Endothelial cell of umbilical vein (primary cell): ENCODE results near the gene CDH23. TPM values are rescaled to one million over a fixed set of nuclear protein-coding genes. Genes with fewer than 3 reads are reported as not detected.

ENCODE experiments used
- BruUV-seq: library from RNA; stranded (reverse); fragments of 400-500 nt; replicated peaks from 2 replicates; lab custom pipeline; 2021; lab: Mats Ljungman, UMichigan
- CTCF ChIA-PET: fragments of 300-600, 350-600 bp; sonication (Branson Sonifier 250); formaldehyde crosslinking; loops from one replicate; lab custom pipeline; 2021; ENCODE audit warnings: antibody characterized with exemption, inconsistent platforms; lab: Charles Lee
- POLR2A ChIA-PET: fragments of 300-600, 350-600 bp; sonication (Branson Sonifier 250); formaldehyde crosslinking; loops from one replicate; lab custom pipeline; 2021; ENCODE audit warnings: antibody characterized with exemption, inconsistent platforms; lab: Charles Lee
- DNase-seq: peaks from one replicate; pipeline ENCODE4 v3.0.0-alpha.2; 2011; ENCODE audit warnings: low read depth, low spot score
- FAIRE-seq: peaks from 2 replicates; lab custom pipeline; 2011; peaks lifted over from hg19 to GRCh38; lab: Jason Lieb, UNC
- H2AFZ ChIP-seq: 2 replicates; pipeline ENCODE4 v1.6.0; 2012; ENCODE audit warnings: low read depth, low read length, control low read depth, inconsistent platforms
- H3K27ac ChIP-seq: 2 replicates; pipeline ENCODE4 v1.5.1; 2011; ENCODE audit warnings: low read depth, mild to moderate bottlenecking, control low read depth, low read length, moderate library complexity; ENCODE audit not compliant: insufficient read depth
- H3K27me3 ChIP-seq, 2 experiments: 2 replicates each; pipeline versions ENCODE4 v1.6.0 to v1.6.1; 2011; ENCODE audit warnings: low read length in 2 of 2, mixed read lengths in 1 of 2; ENCODE audit not compliant: control insufficient read depth in 2 of 2, insufficient read depth in 2 of 2
- H3K36me3 ChIP-seq, 2 experiments: 2 replicates in 1 of 2; 3 replicates in 1 of 2; pipeline ENCODE4 v1.5.1; 2011; ENCODE audit warnings: low read length in 2 of 2, mild to moderate bottlenecking in 1 of 2, moderate library complexity in 1 of 2; ENCODE audit not compliant: control insufficient read depth in 2 of 2, insufficient read depth in 2 of 2; ENCODE audit errors: extremely low read depth in 1 of 2
- H3K4me1 ChIP-seq: 3 replicates; pipeline ENCODE4 v1.5.1; 2011; ENCODE audit warnings: mild to moderate bottlenecking, low read length; ENCODE audit not compliant: control insufficient read depth, insufficient read depth; ENCODE audit errors: extremely low read depth
- H3K4me2 ChIP-seq: 2 replicates; pipeline ENCODE4 v1.6.1; 2011; ENCODE audit warnings: low read length, control low read depth, mixed read lengths; ENCODE audit not compliant: insufficient read depth
- H3K4me3 ChIP-seq, 3 experiments: fragments of 200-600 bp in 1 of 3; sonication (generic), shearing (Covaris generic) in 1 of 3; replicated peaks in 1 of 3; 2 replicates each; pipeline ENCODE4 v1.5.1; 2011 to 2016; ENCODE audit warnings: control low read depth in 3 of 3, low read length in 3 of 3, mild to moderate bottlenecking in 2 of 3, inconsistent platforms in 1 of 3, low read depth in 1 of 3, moderate library complexity in 1 of 3; ENCODE audit not compliant: insufficient read depth in 1 of 3
- H3K79me2 ChIP-seq: 2 replicates; pipeline ENCODE4 v1.6.0; 2012; ENCODE audit warnings: low read length, inconsistent platforms; ENCODE audit not compliant: control insufficient read depth, insufficient read depth
- H3K9ac ChIP-seq: replicated peaks from 2 replicates; pipeline ENCODE3; 2011; ENCODE audit warnings: low read length, control low read depth; ENCODE audit not compliant: insufficient read depth; ENCODE audit errors: extremely low read depth
- H3K9me1 ChIP-seq: replicated peaks from 3 replicates; pipeline ENCODE4 v1.6.0; 2011; ENCODE audit warnings: mild to moderate bottlenecking, low read length; ENCODE audit not compliant: control insufficient read depth, insufficient read depth; ENCODE audit errors: extremely low read depth
- H3K9me3 ChIP-seq: replicated peaks from 2 replicates; pipeline ENCODE4 v1.5.1; 2012; ENCODE audit warnings: low read length, inconsistent platforms; ENCODE audit not compliant: control insufficient read depth, insufficient read depth
- H4K20me1 ChIP-seq: replicated peaks from 2 replicates; pipeline ENCODE3; 2011; ENCODE audit warnings: mild to moderate bottlenecking, low read length; ENCODE audit not compliant: control insufficient read depth, insufficient read depth; ENCODE audit errors: extremely low read depth
- CTCF ChIP-seq, 2 donors: IDR thresholded peaks; 1 replicate in 1 of 2; 2 replicates in 1 of 2; pipeline ENCODE4 v1.5.1; 2011; ENCODE audit warnings: low read length in 2 of 2, mild to moderate bottlenecking in 2 of 2, moderate library complexity in 2 of 2, control low read depth in 1 of 2, inconsistent platforms in 1 of 2, low read depth in 1 of 2; ENCODE audit not compliant: insufficient read depth in 1 of 2; ENCODE audit errors: extremely low read depth in 1 of 2
- EZH2 ChIP-seq: IDR thresholded peaks from 2 replicates; pipeline ENCODE4 v1.6.1; 2012; ENCODE audit warnings: borderline replicate concordance, low read depth, mild to moderate bottlenecking, moderate library complexity, low read length, inconsistent platforms; ENCODE audit not compliant: severe bottlenecking
- FOS ChIP-seq: IDR thresholded peaks from 2 replicates; pipeline ENCODE4 v1.6.1; 2011; ENCODE audit warnings: mild to moderate bottlenecking, low read length, moderate library complexity, borderline replicate concordance; ENCODE audit not compliant: insufficient read depth
- GATA2 ChIP-seq: IDR thresholded peaks from 2 replicates; pipeline ENCODE4 v1.7.0; 2011; ENCODE audit warnings: low read depth, mild to moderate bottlenecking, moderate library complexity, mixed read lengths, low read length; ENCODE audit not compliant: insufficient read length, insufficient read depth
- JUN ChIP-seq: IDR thresholded peaks from 2 replicates; pipeline ENCODE4 v1.6.1; 2011; ENCODE audit warnings: borderline replicate concordance, low read depth; ENCODE audit not compliant: insufficient read length, insufficient read depth
- MAX ChIP-seq: IDR thresholded peaks from 2 replicates; pipeline ENCODE4 v1.6.1; 2011; ENCODE audit not compliant: insufficient read depth, insufficient read length
- MYC ChIP-seq: IDR thresholded peaks from one replicate; pipeline ENCODE4 v1.6.1; 2011; ENCODE audit warnings: mild to moderate bottlenecking, low read depth, low read length
- POLR2A ChIP-seq: IDR thresholded peaks from 2 replicates; pipeline ENCODE4 v1.6.1; 2012; ENCODE audit warnings: low read depth, mild to moderate bottlenecking, control low read depth, low read length
- POLR2AphosphoS5 ChIP-seq: IDR thresholded peaks from 2 replicates; pipeline ENCODE4 v1.6.1; 2012; ENCODE audit warnings: low read depth, mild to moderate bottlenecking, control low read depth, low read length, moderate library complexity; ENCODE audit not compliant: insufficient read depth
- dilution Hi-C: fragments of 300-500 bp; cut with MboI; formaldehyde crosslinking; loops from one replicate; pipeline ENCODE4 v1.15.0; 2019; ENCODE audit warnings: low sequenced_read_pairs; ENCODE audit not compliant: extremely low pct_ligation_motif_present
- intact Hi-C: fragments of 100-400 bp; cut with micrococcal nuclease; formaldehyde crosslinking; loops from one replicate; pipeline ENCODE4 v1.10.0; 2022
- polyA plus RNA-seq, 4 experiments: library from polyadenylated mRNA; depleted of rRNA in 3 of 4; stranded (reverse) in 3 of 4; unstranded in 1 of 4; fragments of >200 nt; gene quantifications; 2 replicates each; pipeline versions ENCODE4 v1.2.1 to v1.2.3, GENCODE V29; 2011 to 2012; ENCODE audit warnings: missing spikeins in 1 of 4
- total RNA-seq: library from RNA; stranded (reverse); gene quantifications from 2 replicates; pipeline ENCODE4 v1.2.3, GENCODE V29; 2021

Gene CDH23
- total and polyA plus RNA-seq, 2 donors (not counting 3 experiments of a cell fraction or from before 2014, with no cell fraction given) = not detected

- ChIA-PET POLR2A (no interaction called here), CTCF (interaction anchor here (1.8 kb wide), 1 partner anchor 52 kb away, joined by 6 read pairs; the partner anchor contains the start of gene VSIR)
- FAIRE-seq (no peak), DNase-seq (no peak)
- TF ChIP-seq GATA2 (no peak), CTCF (IDR thresholded peaks at IDR 0.05; ENCODE audit: extremely low read depth in 1 of 2, insufficient read depth in 1 of 2, low read depth in 1 of 2, low read length in 2 of 2) (no peak), MAX (no peak), POLR2AphosphoS5 (no peak), POLR2A (no peak), MYC (no peak), FOS (no peak), EZH2 (no peak), JUN (no peak)
- no peaks in the 10 kb centered on the region for H3K36me3 ChIP-seq
- no peak overlapping the region for H2AFZ ChIP-seq
- H3K4me3 ChIP-seq = no peak overlapping the region
- no peak overlapping the region for H3K4me2 ChIP-seq
- H3K79me2 ChIP-seq = no peaks in the 10 kb centered on the region
- no peaks in the 10 kb centered on the region for H3K9me3 ChIP-seq
- intact Hi-C loops (loop anchor here (10.0 kb wide), 1 partner anchor 173 kb away; no protein-coding TSS in a partner anchor), dilution Hi-C loops (no loop called here)
- no peak overlapping the region for H3K27ac ChIP-seq
- peaks cover 3% of the 10 kb centered on the region for H3K4me1 ChIP-seq
- no peak overlapping the region for H3K9ac ChIP-seq
- H3K9me1 ChIP-seq = no peaks in the 10 kb centered on the region
- H4K20me1 ChIP-seq = no peaks in the 10 kb centered on the region
- BruUV-seq = no TSS peak
- peaks cover 0 to 2% of the 10 kb centered on the region in 2 experiments for H3K27me3 ChIP-seq
Measured at GRCh38 chr10:71721313-71721712, 324.6 kb downstream of the CDH23 start.
